ENCODE measurements around the gene GPRC5D.

Gene GPRC5D

DNA sequence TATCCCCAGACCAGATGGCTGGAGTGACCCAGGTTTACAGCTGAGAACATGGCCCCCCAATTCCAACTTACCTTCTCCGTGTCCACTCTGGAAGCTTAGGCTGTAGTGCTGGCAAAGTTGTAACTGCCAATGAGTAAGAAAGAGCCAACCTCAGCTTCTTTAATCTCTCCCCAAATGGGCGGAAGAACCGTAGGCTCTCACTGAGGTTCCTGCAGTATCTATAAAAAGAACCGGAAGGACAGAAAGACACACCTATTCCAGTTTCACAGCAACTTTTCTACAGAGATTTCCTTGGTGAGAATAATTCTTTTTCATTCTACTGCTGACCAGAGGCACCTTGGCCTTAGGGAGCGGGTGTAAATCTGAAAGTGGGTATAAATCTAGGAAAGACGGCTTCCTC is at the start of gene GPRC5D:
TSS of gene GPRC5D (minus strand) at position 135 of the 400 bp plus-strand sequence. CDS start 1,786 bp downstream, outside the sequence.
- no peak for DNase-seq

DNA sequence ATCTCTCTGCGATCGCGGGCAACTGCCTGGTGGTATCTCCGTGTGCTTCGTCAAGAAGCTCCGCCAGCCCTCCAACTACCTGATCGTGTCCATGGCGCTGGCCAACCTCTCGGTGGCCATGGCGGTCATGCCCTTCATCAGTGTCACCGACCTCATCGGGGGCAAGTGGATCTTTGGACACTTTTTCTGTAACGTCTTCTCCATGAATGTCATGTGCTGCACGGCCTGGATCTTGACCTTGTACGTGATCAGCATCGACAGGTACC is 49.7 kb upstream of the GPRC5D start:
- DNase-seq, result no peak

DNA sequence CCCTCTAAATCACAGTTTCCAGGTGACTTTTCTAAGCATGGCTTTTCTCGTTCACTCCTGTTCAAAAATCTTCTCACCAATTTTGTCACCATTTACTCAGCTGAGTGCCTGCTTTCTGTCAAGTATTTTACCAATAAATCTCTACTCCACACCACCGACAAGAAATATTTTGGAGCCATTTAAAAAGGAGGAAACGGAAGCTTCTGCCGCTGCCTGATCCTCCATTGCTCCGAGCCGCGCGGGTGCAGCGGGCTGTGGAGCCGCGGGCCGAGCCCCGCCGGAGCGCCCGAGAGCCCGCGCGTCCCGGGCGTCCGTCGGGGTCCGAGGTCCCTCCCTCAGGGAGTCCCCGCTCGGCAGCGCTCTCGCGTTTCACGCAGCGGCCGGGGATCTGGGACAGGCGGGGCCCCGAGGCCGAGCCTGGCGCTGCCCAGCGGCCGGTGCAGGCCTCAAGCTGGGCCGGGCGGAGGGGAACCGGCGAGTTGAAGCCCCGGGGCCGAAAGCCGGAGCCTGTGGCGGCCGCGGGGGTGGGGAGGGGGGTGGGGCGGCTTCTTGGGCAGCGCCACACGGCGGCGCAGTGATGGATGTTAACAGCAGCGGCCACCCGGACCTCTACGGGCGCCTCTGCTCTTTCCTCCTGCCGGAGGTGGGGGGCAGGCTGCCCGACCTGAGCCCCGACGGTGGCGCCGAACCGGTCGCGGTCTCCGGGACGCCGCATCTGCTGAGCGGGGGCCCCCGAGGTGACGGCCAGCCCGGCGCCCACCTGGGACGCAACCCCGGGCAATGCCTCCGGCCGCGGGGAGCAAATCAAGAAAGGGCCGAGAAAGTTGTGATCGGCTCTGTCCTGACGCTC is 49.2 kb upstream of the GPRC5D start:
- peak; percentile 45 for DNase-seq

DNA sequence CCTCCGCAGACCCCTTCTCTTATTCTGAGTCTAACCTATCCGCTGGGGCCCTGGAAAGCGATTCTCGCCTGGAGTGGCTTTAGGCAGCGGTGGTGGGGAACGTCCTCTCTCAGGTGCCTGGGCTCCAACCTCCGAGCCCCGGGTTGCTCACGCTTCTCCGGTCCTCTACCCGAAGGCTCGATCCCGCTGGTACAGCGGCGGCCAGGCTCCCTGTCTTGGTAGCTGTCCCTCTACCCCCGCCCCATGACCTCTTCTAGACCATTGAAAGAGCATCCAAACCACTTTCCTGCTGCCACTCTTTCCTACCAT is 48.6 kb upstream of the GPRC5D start:
- peak; percentile 74 for DNase-seq

DNA sequence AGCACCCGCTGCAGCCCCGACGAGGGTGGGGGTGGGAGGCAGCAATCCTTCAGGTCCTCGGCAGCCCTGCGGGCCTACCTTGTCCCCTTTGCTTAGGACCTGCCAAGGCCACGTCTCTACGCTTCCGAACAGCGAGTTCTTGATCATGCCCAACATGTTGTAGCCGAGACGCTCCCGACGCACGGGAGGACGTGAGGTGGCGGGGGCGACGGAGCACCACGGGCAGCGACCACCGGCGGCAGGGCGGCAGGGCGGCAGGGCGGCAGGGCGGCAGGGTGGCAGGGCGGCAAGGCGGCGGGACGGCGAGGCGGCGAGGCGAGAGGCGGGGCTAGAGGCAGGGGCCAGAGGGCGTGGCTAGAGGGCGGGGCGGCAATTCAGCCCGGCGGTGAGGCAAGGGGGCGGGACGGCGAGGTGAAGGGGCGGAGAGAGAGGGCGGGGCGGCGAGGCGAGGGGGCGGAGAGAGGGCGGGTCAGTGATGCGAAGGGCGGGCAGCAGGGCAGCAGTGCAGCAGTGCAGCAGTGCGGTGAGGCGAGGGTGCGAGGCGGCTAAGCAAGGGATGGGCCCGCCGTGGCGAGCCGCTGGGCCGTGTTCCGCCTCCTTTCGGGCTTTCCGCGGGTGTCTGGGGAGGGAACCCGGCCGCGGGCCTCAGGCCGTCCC is 48.1 kb upstream of the GPRC5D start, which contains the start of gene HEBP1:
TSS of gene HEBP1 (minus strand) at position 307 of the 657 bp plus-strand sequence. CDS start at position 156, 151 bp downstream.
- peak; percentile 87 for DNase-seq

DNA sequence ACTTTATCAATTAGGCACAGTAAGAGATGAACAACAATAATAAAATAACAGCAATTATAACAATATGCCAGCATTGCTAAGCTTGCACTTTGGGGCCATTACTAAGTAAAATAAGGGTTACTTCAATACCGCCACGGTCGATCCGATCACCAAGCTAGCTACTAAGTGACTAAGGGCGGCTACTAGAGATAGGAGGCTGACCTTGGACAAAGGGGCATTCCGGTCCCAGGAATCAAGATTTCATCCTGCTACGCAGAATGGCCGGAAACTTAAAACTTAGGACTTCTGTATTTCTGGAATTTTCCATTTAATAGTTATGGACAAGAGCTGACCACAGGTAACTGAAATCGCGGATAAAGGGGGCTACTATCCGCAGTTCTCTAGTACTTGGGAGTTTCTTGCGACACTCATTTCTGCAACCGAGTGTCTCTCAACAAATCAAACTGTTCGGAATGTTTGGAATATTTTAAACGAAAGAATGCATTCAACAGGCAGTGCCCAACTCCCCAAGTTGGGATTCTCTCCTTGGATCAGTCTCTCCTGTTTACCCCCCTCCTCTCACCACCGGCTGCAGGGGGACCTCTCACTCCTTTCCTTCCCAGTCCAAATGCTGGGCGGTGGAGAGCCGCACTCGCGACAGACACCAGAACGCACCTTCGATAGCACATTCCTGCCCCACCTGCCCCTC is 47.4 kb upstream of the GPRC5D start:
- no peak for DNase-seq

DNA sequence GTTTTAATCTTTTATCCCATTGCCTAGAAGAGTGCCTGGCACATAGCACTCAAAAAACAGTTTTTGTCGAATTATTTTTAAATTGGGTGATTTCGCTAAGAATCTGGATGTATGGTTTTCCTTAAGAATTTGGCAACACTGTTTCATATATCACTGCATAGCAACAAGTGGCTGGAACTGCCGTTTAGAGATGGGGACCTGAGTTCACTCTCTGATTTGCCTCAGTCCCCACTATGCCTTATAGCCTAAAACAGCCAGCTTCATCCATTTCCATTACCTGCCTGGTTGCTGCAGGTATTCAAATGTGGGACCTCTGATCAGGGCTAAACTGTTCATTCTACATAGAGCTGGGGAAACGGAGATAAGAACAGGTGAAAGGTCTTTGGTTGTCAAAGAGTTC is 46.3 kb upstream of the GPRC5D start:
- DNase-seq, result no peak

DNA sequence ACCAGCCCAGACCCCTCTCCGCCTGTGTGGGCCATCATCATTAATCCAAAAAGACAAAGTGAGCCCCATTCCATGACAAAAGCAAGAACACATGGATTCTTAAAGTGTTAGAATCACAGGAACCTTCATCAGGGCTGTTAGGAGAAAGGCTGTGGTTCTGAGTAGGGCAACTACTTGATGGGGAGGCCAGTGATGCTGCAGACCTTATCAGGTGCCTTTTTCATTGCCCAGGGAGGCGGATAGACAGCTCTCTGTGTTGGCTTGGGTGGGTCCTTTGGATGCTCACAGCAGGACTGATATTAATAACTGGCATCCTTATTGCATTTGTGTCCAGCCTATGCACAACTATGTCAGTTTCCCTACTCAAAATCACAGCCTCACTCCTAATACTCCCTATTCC is 45.8 kb upstream of the GPRC5D start:
- DNase-seq, result no peak

DNA sequence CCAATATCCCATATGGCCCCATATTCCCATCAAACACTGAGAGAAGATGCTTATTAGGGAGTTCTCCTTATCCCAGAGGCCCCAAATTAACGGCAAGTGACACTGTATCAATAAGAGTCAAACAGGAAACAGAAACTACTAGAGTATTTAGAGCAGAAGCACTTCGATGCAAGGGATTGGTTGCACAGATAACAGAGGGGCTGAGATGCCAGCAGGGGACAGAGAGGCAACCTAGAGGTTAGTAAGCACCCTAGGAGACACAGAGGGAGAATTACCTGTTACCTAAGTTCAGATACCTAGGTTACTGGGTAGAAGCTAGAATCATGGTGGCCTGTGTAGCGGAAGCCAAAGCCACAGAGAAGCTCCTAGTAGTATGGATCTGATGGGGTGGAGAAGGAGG is 45.2 kb upstream of the GPRC5D start:
- DNase-seq, result no peak

DNA sequence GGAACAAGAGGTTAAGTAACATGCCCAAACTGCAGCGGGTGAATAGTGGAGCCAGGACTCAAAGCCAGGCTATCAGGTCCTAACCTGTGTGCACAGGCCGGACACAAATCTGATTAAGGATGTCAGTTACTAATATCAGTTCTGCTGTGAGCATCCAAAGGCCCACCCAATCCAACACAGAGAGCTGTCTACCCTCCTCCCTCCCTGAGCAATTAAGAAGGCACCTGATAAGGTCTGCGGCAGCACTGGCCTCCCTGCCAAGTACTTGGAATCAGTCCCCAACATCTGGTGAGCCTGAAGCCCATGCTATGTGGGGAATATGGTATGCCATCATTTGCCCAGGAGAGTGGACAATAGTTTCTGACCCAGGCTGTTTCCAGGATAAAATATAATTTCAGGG is 44.2 kb upstream of the GPRC5D start:
- DNase-seq, result no peak

DNA sequence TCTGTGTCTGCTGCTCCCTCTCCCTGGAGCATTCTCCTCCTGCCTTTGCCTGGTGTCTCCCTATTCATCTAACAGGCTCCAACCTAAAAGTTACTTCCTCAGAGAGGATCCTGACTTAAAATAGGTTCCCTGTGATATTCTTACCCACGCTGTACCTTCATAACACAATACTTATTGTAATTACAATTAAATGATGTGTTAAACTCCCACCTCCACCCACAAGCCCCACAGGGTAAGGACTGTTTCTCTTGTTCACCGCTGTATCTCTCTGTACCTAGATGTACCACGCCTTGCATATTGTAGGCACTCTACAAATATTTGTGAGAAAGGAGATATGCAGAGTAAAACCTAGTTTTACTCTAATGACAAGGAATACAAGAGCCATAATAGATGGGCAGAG is 43.1 kb upstream of the GPRC5D start:
- no peak for DNase-seq

DNA sequence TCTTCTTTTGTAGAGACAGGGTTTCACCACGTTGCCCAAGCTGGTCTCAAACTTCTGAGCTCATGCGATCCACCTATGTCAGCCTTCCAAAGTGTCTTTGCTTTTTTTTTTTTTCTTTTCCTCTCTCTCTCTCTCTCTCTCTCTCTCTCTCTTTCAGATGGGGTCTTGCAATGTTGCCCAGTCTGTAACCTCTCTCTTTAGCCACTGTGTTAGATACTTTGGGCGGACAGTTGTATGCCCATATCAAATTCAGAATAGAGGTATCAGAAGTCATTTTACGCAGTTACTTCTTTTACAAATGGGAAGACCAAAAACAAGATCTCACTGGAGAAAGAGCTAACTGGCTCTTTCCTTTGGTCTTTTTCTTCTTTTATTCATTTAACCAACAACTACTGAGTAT is 41.4 kb upstream of the GPRC5D start:
- no peak for DNase-seq

DNA sequence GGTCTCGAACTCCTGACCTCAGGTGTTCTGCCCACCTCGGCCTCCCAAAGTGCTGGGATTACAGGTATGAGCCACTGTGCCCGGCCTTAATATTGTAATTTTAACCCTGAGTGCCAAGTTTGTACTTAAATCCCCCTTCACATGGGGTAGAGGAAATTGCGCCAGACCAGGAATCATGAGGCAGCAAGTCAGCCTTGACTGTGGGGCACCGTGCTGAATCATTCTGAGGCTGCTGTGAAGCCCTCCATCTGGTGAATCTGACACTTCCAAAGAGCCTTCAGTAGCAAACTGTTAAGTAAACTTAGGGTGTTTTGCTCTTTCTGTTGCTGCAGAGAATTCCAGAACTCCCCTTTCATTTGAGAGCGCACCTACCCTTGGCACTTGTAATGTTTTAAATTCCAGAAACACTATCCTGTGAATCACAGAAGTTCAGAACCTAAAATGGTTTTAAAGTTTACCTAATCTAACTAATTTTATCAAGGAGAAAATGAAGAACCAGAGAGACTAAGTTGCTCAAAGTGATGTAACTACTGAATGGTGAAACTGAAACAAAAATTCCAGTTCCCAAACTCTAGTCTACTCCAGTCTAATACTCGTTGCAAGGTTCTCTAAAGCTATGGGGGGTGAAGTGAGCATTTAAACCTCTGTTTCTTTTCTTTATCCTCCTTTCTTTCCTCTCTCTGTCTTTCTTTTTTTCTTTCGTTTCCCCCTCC is 40.6 kb upstream of the GPRC5D start:
- no peak for DNase-seq

DNA sequence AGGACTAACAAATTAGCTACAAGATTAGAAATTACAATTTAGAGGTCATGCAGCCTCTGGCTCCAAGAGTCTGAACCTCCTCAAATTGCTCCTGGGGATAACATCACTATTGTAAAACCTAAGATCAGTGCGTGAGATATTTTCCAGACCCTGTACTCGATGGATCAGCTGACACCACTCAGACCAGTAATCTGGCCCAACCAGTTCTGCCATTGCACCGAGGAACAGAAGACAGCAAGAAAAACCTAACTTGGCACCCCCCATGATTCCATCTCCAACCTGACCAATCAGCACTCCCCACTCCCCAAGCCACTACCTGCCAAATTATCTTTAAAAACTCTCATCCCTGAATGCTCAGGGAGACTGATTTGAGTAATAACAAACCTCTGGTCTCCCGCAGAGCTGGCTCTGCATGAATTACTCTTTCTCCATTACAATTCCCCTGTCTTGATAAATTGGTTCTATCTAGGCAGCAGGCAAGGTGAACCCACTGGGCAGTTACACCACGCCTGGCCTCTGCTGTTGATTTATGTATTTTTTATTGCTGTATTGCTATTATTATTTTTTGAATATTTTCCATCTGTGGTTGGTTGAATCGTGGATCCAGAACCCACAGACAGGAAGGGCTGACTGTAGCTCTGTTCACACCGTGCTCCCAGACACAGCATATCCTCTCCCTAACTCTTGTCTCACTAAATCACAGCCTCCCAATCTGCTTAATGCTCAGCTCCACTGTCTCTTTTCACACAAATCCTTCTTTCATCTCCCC is 38.9 kb upstream of the GPRC5D start:
- no peak for DNase-seq

DNA sequence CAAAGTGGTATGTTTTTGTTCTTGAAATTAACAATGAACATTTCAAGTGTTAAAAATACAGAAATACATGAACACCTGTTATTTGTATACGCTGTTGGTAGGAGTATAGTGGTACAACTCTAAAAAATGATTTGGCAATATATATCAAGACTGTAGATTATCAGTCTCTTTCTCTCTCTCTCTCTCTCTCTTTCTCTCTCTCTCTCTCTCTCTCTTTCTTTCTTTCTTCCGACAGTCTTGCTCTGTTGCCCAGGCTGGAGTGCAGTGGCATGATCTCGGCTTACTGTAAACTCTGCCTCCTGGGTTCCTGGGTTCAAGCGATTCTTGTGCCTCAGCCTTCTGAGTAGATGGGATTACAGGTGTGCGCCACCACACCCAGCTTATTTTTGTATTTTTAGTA is 35.5 kb upstream of the GPRC5D start:
- DNase-seq, result no peak

DNA sequence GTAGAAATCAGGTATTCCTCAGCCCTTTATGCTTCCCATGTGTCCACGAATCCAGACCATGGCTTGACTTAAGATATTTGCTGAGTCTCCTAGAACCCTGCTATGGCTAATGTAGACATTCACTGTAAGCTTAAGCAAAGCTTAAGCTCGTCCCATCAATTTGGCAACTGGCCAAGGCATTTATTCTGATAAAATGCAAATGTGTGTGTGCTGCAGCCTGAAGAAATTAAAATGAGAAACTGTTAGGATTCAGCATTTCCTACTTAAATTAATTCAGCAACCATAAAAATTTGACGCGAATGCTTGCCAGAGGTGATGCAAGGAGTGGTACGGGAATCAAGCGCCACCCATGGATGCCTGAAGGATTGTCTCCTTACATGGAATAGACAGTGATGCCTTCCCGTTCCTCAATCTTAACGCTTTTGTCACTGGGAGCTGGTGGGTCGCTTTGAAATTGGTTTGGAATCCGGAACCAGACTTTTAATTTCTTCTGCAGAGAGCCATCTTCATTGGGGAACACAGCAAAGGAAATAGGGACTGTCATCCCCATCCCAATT is 34.9 kb upstream of the GPRC5D start:
- no peak for DNase-seq

DNA sequence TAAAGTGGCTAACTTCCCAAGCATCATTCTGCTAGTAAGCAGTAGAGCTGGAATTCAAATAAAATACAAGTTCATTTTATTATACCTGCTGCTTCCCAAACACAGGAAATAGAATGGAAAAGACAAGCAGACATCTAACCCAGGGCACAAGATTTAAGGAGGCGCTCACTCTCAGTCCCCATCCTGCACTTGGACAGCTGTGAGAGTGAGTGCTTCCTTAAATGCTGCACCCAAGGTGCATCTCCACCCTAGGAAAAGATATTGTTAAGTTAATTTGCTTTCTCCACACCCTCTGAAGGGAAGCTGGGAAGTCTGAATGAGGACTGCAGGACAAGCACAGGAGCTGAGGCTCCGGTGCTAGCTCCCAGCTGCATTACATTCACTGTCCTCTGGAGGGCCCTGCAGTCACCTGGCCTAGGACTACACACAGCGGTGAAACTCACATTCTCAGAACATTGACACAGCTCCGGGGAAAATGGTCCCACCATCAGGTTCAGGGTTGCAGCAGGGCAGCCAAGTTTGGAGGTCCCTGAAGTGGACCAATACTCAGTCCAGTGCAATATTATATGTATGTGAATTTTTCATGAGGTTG is 33.9 kb upstream of the GPRC5D start:
- no peak for DNase-seq

DNA sequence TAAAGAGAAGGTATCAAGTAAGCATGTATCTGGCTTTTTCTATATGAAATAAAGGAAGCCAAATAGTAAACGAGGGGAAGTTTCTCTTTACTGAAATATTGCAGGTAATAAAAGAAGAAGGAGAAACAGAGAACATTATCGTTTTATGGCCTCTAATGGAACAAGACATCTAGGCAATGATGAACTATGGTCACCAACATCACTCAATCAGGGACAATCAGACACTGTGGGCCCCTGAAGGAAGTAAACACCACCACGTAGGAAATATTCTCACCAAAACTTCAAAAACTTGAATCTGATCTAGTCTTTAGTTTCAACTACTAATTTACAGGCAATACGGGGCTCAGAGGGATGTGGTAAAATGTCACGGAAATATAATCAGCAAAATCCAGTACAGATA is 32.2 kb upstream of the GPRC5D start:
- no peak for DNase-seq

DNA sequence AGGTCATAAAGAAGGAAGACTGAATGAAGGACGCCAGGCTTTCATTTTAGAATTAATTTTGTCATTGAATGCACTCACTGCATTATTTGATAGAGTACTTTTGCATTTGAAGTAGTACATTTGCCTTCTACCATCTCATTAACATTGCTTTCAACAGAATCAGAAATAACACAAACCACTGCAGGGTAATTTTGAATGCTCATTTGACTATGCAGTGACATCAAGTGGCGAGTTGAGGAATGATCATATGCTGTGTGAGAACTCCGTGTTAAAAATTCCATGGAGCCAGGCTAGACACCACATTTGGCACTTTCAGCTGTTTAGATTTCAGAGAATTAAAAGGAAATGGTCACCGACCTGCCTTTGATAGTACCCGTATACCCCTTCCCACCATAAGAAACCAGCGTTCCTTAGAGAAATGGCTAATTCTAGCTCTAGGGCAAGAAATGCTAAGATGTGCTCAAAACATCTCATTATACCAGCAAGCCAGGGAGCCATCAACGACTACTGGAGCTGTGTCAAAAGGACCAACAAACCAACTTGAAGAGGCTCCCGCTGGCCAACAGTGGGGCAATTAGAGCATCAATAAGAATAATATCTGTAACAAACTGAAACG is 31.6 kb upstream of the GPRC5D start:
- peak; percentile 64 for DNase-seq

DNA sequence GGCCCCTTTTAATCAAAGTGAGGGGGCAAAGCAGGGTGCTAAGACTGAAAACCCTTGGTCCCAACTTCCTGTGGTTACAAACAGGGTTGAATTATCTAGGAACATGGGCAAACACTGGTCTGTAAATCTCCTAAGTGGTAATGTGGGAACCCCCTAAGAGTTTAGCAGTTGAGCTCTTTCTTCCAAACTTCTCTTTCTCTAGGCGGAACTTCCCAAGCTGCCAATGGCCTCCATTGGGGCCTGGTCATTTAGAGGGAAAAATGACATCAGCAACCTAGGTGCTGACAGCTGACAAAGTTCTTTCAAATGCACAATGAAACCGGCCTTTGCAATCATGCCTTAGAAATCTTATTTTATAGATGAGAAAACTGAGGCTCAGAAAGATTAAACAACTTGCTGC is 30.4 kb upstream of the GPRC5D start:
- no peak for DNase-seq

DNA sequence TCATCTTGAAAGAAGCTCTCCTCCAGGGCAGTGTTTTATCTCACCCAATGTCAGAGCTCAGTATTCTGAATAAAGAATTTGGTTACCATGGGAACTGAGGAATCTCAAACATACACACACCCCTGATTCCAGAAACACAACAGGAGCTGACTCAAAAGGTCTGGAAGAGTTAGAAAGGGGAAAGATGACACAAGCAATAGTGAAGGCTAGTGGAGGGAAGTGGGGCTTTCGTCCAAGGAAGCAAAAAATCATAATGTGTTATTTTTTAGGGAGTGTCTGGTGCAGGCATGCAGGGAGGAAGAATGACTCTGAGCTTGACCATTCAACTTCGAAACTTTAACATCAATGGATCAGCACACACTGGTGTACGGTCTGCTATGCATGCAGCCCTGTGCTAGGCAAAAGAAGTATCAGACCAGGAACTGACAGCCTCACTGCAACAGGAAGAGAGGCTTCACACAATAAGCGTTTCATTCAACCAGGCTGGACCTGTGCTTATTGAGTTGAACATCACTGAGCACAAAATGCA is 27.8 kb upstream of the GPRC5D start:
- no peak for DNase-seq
